Activated CD8-positive, alpha-beta T cell treated with anti-CD3 and anti-CD28 coated beads for 36 hours (primary cell): ENCODE measurements around the gene TPSD1. TPM values are rescaled to one million over a fixed set of nuclear protein-coding genes. Genes with fewer than 3 reads are reported as not detected.
"Not testable (repeated sequence)": the region's sequence is repeated elsewhere in the genome, so short reads cannot be mapped to it uniquely, and the experiment has no call there.

ENCODE experiments used
- ATAC-seq: fragments of 200-7000 bp; cut with Tn5 transposase; one replicate; pipeline ENCODE4 v1.10.0; 2021; ENCODE audit warnings: mild to moderate bottlenecking, moderate library complexity
- CTCF ChIA-PET: fragments of 350-600 bp; sonication (Branson Sonifier 250); formaldehyde crosslinking; loops from one replicate; lab custom pipeline; 2021; ENCODE audit warnings: antibody characterized with exemption; lab: Charles Lee
- POLR2A ChIA-PET: fragments of 350-600 bp; sonication (Branson Sonifier 250); formaldehyde crosslinking; loops from one replicate; lab custom pipeline; 2021; ENCODE audit warnings: antibody characterized with exemption; lab: Charles Lee
- DNase-seq: peaks from one replicate; pipeline ENCODE4 v3.0.0-alpha.2; 2020
- H3K27ac Mint-ChIP-seq: one replicate; pipeline ENCODE4 v1.8.0; 2021; ENCODE audit warnings: mild to moderate bottlenecking, mixed read lengths
- H3K27me3 Mint-ChIP-seq: one replicate; pipeline ENCODE4 v1.8.0; 2021; ENCODE audit warnings: mixed read lengths
- H3K36me3 Mint-ChIP-seq: one replicate; pipeline ENCODE4 v1.8.0; 2021; ENCODE audit warnings: low read depth, mixed read lengths
- H3K4me1 Mint-ChIP-seq: one replicate; pipeline ENCODE4 v1.8.0; 2021; ENCODE audit warnings: low read depth, mixed read lengths
- H3K4me3 Mint-ChIP-seq: one replicate; pipeline ENCODE4 v1.8.0; 2021; ENCODE audit warnings: mild to moderate bottlenecking, moderate library complexity, mixed read lengths
- H3K9me3 Mint-ChIP-seq: one replicate; pipeline ENCODE4 v1.8.0; 2021; ENCODE audit warnings: mixed read lengths
- intact Hi-C: fragments of 100-400 bp; cut with micrococcal nuclease; formaldehyde crosslinking; loops from one replicate; pipeline ENCODE4 v1.10.0; 2022
- total RNA-seq, 2 experiments: library from RNA; stranded (reverse); gene quantifications; one replicate each; pipeline ENCODE4 v1.2.3, GENCODE V29; 2021
- TF ChIP-seq, protein P1 (sequence below): fragments of 200-600 bp; IDR thresholded peaks from one replicate; pipeline ENCODE4 v1.8.0; 2022; ENCODE audit warnings: antibody characterized with exemption, mild to moderate bottlenecking

TPSD1 gene
- total RNA-seq, 2 experiments from 2014 or later = not detected

GRCh38 chr16:1245452-1246020 lies 10.3 kb upstream of the TPSD1 start:
- Mint-ChIP-seq H3K9me3 (no peaks in the 10 kb centered on the region), H3K27ac (no peak overlapping the region), H3K4me1 (no peaks in the 10 kb centered on the region), H3K27me3 (peaks cover 3% of the 10 kb centered on the region), H3K36me3 (no peaks in the 10 kb centered on the region), H3K4me3 (no peak overlapping the region)
- ChIA-PET CTCF (no interaction called here), POLR2A (no interaction called here)
- intact Hi-C loops = no loop called here
- DNase-seq = no peak
- ATAC-seq = no peak
- TF ChIP-seq, protein P1, sequence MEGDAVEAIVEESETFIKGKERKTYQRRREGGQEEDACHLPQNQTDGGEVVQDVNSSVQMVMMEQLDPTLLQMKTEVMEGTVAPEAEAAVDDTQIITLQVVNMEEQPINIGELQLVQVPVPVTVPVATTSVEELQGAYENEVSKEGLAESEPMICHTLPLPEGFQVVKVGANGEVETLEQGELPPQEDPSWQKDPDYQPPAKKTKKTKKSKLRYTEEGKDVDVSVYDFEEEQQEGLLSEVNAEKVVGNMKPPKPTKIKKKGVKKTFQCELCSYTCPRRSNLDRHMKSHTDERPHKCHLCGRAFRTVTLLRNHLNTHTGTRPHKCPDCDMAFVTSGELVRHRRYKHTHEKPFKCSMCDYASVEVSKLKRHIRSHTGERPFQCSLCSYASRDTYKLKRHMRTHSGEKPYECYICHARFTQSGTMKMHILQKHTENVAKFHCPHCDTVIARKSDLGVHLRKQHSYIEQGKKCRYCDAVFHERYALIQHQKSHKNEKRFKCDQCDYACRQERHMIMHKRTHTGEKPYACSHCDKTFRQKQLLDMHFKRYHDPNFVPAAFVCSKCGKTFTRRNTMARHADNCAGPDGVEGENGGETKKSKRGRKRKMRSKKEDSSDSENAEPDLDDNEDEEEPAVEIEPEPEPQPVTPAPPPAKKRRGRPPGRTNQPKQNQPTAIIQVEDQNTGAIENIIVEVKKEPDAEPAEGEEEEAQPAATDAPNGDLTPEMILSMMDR = no peak

DNA sequence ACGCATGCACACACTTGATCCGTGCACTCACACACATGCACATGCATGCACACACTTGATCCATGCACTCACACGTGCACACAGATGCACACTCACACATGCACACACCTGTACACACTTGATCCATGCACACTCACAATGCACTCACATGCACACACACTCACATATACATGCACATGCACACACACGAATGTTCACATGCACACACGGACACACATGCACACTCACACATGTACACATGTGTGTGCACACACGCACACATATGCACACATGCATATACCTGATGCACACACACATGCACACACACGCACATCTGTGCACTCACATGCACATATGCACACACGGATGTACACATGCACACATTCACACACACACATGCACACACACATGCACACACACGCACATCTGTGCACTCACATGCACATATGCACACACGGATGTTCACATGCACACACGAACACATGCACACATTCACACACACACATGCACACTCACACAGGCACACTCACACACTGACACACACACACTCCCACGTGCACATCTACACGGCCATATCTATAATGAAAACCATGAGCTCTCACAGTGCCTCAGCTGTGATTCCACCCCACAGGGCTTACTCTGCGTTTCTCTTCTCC lies 7.8 kb upstream of the TPSD1 start:
- H3K4me3 Mint-ChIP-seq, H3K9me3 Mint-ChIP-seq, H3K27ac Mint-ChIP-seq, DNase-seq, H3K36me3 Mint-ChIP-seq, CTCF ChIA-PET, intact Hi-C loops, H3K27me3 Mint-ChIP-seq, ATAC-seq, POLR2A ChIA-PET, H3K4me1 Mint-ChIP-seq: not testable (repeated sequence)

DNA sequence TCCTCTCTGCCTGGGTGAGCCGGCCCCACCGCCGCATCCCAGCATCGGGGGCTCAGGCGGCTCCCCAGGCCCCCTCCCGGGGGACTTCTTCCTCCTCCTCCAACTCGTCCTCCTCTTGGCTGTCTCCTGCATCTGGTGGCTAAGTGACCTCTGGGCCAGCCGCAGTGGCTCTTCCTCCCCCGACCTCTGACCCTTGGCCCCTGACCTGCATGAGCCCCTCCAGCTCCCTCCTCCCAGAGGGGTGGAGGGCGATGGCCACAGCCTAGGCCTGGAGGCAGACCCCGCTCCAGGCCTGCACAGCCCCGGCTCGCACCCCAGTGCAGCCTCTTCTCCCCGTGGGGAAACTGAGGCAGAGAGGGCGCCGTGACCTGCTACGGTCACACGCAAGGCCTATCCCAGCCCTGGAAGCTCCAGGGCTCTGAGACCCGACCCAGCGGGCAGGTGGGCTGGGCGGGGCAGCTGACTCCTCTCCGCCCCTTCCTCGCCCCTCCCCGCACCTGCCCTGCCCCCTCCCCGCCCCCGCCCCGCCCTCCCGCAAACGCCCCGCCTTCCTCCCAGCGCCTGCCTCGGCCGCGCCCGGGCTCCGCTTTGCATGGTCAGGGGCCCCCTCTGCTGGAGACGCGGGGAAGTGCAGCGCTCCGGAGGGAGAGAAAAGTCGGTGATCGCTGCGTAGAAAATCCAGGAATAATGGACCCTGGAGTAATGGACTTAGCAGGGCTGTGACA lies 6.7 kb upstream of the TPSD1 start:
- H3K27me3 Mint-ChIP-seq, intact Hi-C loops, H3K27ac Mint-ChIP-seq, H3K36me3 Mint-ChIP-seq, H3K9me3 Mint-ChIP-seq, H3K4me1 Mint-ChIP-seq, CTCF ChIA-PET, POLR2A ChIA-PET, DNase-seq, H3K4me3 Mint-ChIP-seq: not testable (repeated sequence)
- peak; percentile 95 for ATAC-seq

GRCh38 chr16:1253701-1254364 lies 2.0 kb upstream of the TPSD1 start:
- H3K36me3 Mint-ChIP-seq, CTCF ChIA-PET, H3K9me3 Mint-ChIP-seq, intact Hi-C loops, H3K27ac Mint-ChIP-seq, H3K27me3 Mint-ChIP-seq, H3K4me1 Mint-ChIP-seq, DNase-seq, H3K4me3 Mint-ChIP-seq, POLR2A ChIA-PET: not testable (repeated sequence)
- ATAC-seq = peak; percentile 47

GRCh38 chr16:1254821-1255220 lies 1.0 kb upstream of the TPSD1 start:
- H3K9me3 Mint-ChIP-seq, ATAC-seq, H3K27me3 Mint-ChIP-seq, POLR2A ChIA-PET, intact Hi-C loops, H3K27ac Mint-ChIP-seq, H3K4me3 Mint-ChIP-seq, CTCF ChIA-PET, H3K36me3 Mint-ChIP-seq, DNase-seq, H3K4me1 Mint-ChIP-seq: not testable (repeated sequence)

DNA sequence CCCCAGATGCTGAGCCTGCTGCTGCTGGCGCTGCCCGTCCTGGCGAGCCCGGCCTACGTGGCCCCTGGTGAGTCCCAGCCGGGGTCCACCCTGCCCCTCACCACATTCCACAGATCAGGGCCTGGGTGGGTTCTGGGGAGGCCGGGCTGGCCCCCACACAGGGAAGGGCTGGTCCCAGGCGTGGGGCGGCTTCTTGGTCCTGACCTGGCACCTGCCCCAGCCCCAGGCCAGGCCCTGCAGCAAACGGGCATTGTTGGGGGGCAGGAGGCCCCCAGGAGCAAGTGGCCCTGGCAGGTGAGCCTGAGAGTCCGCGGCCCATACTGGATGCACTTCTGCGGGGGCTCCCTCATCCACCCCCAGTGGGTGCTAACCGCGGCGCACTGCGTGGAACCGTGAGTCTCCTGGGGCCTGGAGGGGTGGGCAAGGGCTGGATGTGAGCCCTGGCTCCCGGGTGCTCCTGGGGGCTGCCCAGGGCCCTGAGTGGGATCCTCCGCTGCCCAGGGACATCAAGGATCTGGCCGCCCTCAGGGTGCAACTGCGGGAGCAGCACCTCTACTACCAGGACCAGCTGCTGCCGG lies 516 bp downstream of the TPSD1 start:
- POLR2A ChIA-PET, H3K36me3 Mint-ChIP-seq, ATAC-seq, H3K9me3 Mint-ChIP-seq, H3K4me1 Mint-ChIP-seq, H3K27ac Mint-ChIP-seq, DNase-seq, H3K4me3 Mint-ChIP-seq, CTCF ChIA-PET, intact Hi-C loops: not testable (repeated sequence)
- peaks cover 13% of the 10 kb centered on the region for H3K27me3 Mint-ChIP-seq

DNA sequence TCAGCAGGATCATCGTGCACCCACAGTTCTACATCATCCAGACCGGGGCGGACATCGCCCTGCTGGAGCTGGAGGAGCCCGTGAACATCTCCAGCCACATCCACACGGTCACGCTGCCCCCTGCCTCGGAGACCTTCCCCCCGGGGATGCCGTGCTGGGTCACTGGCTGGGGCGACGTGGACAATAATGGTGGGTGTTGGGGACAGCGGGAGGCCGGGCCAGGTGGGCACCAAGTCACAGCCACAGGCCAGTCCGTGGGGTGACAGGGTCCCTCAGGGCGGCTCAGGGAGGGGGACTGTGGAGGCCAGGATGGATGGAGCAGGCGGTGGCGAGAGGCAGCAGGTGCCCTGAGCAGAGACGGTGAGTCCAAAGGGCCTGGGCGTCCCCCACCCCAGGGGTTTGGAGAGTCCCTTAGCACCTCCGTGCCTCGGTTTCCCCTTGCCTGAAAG lies 1.0 kb downstream of the TPSD1 start:
- ATAC-seq (no peak), DNase-seq (no peak)
- Mint-ChIP-seq H3K27me3 (peaks cover 16% of the 10 kb centered on the region), H3K4me3 (no peak overlapping the region), H3K36me3 (no peaks in the 10 kb centered on the region), H3K27ac (no peak overlapping the region), H3K9me3 (no peaks in the 10 kb centered on the region), H3K4me1 (peaks cover 3% of the 10 kb centered on the region)
- TF ChIP-seq, protein P1 = no peak
- CTCF ChIA-PET = no interaction called here
- intact Hi-C loops = no loop called here
- POLR2A ChIA-PET = no interaction called here
